Skin epidermis (tissue), 12 donors: ENCODE data around the gene TTBK1.
A peak's percentile ranks its signal among the peaks of the same experiment; 100 is the strongest.

Source experiments
- H3K27ac ChIP-seq, 21 experiments: fragments of 200-600 bp; sonication (generic) in 11 of 21; one replicate each; pipeline ENCODE4 v1.5.0; 2020; ENCODE audit warnings: mild to moderate bottlenecking in 3 of 21, inconsistent platforms in 2 of 21, moderate library complexity in 2 of 21
- H3K4me3 ChIP-seq, 7 experiments: fragments of 200-600 bp; sonication (generic) in 2 of 7; one replicate each; pipeline ENCODE4 v1.5.0; 2020; ENCODE audit warnings: inconsistent platforms in 2 of 7, mild to moderate bottlenecking in 2 of 7, moderate library complexity in 1 of 7

TTBK1 gene

DNA sequence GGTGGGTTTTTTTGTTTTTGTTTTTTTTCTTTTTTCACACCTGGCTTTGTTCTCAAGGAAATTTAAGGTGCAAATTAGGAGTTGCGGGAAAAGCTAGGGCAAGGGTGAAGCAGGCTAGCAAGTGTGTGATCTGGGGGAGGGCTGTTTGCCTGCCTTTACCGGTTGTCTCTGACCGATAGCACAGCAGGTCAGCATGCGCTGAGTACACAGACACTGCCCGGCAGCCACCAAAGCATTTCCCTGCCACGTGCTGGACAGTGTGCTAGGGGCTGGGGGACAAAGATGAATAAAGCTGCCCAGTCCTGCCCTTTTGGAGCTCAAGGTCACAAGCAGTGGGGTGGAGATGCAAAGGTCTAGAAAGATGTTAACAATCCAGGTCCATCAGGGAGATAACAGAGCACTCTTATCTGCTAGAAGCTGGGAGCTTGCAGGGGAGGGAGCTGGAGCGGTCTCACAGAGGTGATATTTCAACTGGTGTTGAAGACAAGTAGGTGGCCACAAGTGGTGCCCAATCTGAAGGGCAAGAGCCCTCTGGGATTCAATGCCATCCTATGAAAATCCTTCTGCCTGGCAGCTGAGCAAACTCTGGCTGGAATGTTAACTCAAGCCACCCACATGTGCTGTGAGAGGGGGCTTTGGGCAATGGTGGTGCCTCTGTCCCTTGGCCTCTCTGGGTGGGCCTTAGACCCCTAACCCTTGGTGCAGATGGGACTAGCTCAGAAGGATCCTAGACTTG lies 24.5 kb downstream of the TTBK1 start:
- Histone ChIP-seq H3K27ac (peak overlapping the region in 2 of 21 experiments; percentile 7 to 21), H3K4me3 (no peak overlapping the region)

DNA sequence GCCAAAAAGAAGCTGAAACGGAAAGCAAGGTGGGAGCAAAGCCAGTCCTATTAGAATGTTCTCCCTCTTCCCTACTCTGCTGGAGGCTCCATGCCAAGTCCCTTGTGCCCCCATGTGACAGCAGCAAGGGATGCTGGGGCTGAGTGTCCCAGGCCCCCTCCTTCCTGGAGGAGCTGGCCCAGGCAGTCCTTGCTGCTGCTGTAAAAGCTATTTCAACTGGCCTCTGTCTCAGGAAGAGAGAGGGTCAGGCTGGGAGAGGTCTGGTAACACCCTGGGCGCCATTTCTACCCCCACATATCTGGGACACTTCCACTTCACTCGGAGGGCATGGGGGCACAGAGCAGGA lies 25.0 kb downstream of the TTBK1 start:
- Histone ChIP-seq H3K4me3 (no peak overlapping the region), H3K27ac (peak overlapping the region in 4 of 21 experiments; percentile 7 to 23 (median 14))

DNA sequence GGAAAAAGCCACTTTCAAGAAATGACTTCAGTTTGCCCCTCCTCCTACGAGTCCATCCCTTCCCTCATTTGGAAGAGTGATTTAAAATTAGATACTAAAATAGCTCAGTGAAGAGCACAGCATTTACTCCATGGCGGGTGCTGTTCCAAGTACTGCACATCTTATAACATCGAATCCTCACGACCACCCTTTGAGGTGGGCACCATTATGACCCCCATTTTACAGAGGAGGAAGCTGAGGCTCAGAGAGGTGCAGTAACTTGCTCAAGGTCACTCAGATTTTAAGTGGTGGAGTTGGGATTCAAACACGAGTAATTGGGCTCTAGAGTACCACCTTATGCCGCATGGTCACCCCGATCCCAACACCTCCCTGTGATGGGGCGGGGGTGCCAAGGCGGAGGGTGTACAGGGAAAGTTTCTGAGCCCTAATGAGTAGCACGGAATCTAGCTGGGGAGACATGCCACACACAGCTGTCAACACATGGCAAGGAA lies 25.5 kb downstream of the TTBK1 start:
- H3K4me3 ChIP-seq: no peak overlapping the region

DNA sequence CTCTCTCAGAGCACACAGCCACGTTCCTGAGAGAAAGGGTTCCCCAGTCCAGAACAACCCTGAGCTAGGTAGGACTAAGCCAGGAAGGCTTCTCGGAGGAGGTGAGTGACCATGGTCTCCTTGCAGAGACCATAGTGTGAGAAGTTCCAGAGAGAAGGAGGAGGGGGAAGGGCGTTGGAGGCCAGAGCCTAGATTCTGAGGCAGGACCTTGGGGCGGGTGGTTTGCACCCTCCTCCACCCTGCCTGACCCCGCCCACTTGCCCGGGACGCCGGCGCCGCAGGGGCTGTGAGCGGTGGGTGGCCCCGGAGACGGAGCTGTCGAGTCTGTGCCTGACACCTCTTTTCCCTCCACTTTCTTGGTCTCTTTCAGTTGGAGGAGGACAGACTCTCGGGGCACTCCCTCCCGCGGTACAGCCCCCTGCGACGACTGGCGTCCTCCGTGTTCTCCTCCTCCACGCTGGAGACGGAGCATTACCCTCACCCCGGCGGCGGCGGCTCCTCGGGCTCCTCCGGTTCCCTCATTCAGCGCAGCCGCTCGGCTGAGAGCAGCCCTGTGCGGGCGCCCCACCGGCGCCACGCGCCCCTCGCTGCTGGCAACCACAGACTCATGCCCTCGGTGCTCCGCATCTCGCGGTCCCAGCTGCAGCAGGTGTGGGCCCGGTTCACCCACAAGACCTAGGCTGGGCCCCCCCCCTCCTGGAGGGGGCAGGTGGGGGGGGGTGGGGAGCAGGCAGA lies 26.2 kb downstream of the TTBK1 start:
- H3K27ac ChIP-seq: peak overlapping the region in 2 of 21 experiments; percentile 10 to 22
- peak overlapping the region in 5 of 7 experiments; percentile 3 to 21 (median 8) for H3K4me3 ChIP-seq

More for the DNA sequence above, 25.5 kb downstream of the TTBK1 start:
- peak overlapping the region in 1 of 21 experiments; percentile 21 for H3K27ac ChIP-seq

DNA sequence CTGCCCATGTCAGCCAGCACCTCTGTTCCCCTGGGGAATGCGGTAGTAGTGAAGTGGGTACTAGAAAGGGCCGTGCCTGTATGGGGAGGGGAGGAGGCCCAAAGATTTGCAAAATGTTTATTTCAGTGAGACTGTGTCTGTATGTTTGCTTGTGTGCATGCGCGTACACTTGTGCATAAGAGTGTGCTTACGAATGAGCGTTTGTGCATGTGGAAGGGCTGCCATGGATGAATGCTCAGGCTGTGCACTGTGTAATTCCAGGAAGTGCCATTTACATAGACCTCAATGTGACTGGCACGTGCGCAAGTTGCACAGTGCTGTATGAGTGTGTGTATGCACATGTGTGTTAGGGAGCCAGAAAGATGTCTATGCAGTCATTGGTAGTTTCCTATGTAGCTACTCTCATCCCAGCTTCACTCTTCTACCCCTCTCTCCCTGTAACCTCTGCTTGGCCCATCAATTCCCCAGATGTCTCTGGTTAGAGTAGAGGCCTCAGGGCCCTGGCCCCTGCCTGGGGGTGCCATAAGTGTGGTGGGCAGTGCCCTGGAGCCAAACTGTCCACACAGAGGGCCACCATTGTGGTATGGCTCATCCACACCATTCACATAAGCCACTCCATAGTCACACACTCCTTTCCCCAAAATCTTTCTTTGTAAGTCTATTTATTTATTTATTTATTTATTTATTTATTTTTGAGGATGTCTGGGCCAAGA lies 28.0 kb downstream of the TTBK1 start:
- no peak overlapping the region for H3K4me3 ChIP-seq
- no peak overlapping the region for H3K27ac ChIP-seq

DNA sequence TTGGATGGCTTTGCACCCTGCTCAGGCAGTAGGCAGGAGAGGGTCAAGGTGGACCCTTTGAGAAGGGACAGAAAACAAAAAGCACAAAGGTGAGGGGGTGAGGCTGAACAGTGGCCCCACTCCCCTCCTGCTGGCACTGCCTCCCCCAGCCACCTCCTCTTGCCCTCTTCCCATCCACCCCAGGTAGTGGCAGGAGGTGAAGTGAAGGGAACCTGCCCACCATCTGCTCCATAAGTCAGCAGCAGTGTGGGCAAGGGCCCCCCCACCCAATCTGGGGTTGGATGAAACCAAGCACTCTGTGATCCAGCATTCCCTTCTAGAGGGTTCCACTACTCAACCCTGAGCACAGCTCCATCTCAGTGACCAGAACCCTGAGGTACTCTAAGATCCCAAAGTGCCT lies 28.7 kb downstream of the TTBK1 start:
- Histone ChIP-seq H3K4me3 (no peak overlapping the region), H3K27ac (no peak overlapping the region)

DNA sequence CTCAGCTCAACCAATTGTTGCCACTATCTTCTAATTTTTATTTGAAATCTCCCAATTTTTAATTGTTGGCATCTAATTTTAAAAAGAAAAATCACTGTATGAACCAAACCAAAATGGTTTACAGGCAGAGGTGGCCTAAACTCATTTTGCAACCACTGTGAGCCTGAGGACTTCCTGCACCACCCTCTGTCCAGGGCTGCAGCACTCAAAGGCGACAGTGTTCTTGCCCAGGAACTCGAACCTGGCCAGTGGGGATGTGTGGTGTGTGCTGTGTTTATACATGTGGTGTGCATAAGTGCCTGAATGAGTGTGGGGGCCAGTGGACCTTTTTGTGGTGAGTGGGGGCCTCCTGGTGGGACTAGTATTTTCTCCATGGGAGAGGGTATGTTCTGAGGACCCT lies 30.4 kb downstream of the TTBK1 start:
- Histone ChIP-seq H3K27ac (no peak overlapping the region), H3K4me3 (no peak overlapping the region)

DNA sequence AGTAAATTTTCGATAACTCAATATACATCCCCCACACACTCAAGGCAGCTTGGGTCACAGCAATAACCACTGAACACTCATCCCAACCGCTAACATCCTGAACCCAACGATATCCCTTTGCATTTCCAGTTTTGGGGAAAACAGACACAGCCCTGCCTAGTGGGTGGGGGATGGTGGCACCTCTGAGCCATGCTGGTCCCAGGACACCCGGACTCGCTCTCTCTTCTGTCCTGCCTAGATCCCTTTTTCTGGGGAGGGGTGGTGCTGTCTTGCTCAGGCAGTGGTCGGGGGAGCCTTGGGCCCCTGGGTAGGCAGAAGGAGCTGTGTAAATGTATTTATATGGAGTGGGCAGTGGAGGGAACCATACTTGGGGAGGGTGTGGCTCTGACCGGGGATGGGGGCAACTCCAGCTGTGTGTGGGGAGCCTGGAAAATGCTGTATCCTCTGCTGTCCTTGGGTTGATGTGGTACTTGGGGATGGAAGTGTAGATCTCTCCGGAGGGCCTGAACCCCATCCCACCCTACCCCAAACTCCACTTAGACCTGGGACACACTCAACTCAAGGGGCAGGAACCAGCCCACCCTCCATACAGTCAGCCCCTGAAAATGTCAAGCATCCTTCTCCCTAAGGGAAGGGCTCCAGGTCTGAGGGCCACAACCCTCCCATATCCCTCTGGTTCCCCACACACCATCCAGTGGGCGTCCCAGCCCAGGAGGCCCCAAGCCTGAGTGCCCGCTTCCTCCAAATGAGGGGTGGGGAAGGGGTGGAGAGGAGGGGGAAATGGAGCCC lies 31.0 kb downstream of the TTBK1 start:
- Histone ChIP-seq H3K4me3 (no peak overlapping the region), H3K27ac (no peak overlapping the region)

DNA sequence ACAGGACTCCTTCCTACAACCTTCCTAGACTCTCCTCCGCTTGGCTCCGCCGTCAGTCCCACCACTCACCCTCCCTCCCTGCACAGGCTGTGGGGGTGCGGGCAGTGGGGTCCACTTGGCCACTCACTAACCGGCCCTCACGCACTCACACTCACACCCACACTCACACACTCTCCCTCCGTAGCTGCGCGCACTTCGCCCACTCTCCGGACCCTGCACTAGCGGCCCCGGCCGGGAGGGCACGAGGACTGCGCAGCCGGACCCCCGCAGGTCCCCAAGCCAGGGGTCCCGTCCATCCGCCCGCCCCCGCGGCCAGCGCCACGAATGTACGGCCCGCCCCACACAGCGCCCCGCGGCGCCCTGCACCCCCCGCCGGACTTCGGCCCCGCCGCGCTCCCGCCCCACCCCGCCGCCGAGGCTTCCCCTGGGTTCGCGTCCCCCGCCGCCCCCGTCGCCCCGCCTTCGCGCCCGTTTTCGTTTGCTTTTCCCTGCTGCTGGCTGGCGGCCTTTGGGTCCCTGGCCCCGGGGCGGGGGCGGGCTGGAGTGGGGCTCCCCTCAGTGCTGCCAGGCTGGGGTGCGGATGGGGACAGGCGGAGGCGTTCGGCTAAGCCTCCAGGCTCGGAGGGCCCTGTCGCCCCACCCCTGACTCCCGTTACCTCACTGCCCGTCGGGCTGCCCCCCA lies 31.8 kb downstream of the TTBK1 start:
- Histone ChIP-seq H3K4me3 (peak overlapping the region; percentile 15 to 44 (median 32)), H3K27ac (peak overlapping the region in 1 of 21 experiments; percentile 20)

DNA sequence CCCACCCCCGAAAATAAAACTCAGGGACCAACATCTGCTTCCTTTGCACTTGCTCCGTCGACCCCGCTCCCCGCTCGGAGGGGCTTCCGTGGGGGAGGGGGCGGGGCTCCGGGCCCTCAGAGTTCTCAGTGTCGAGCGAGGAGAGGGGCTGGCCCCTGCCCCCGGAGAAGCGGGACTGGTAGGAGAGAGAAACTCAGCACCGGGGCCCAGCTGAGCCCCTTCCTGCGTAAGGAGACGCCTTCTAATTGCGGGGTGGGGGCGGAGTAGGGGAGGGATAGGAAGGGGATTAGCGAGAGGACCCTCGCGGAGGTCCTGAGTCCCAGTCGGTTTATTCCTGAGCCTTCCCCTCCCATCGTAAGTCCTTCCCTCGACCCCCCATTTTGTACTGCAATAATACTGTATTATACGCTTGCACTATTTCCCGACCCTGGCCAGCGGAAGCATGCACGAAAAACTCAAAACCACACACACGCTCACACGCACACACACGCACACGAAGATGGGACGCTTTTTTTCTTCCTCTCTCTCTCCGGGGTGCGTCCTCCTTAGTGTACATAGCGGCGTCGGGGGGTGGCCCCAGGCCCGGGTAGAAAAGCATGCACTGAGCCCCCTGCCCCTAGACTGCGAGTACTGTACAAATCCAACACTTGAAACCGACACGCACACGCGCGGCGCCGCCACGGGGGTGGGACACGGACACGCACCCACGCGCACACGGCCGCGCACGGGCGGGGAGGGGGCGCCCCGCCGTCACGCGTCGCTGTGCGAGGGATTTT lies 32.7 kb downstream of the TTBK1 start:
- H3K27ac ChIP-seq: no peak overlapping the region

DNA sequence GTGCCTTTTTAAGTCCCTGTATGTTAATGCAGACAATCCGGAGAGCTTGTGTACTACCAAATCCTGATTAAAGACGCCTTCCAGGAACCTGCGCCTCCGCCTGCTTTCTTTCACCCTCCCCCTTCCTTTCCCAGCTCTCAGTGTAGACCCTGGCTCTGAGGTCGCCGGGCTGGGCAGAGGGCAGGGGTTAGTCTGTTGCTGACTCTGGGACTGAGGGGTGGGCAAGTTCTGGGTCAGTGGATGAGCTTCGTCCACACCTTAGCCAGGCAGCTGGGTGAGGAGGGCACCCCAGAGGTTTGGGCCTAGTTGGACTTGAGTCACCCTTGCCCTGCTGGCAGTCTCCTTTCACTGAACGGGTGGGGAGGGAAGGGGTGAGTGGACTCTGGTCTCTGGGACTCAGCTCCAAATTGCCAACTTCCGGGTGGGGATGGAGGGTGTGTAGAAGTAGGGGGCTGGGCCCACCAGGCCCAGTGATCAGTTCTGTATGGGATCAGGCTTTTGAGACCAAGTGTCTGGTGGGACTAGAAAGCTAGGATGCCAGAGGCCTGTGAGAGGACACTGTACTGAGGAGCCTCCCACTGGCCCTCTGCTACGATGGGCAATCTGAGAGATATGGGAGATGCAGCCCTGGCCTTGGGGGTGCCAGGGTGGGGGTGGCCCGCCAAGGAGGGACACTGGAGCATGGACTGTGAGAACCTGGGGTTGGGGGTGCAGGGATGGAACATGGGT lies 33.5 kb downstream of the TTBK1 start:
- Histone ChIP-seq H3K27ac (no peak overlapping the region), H3K4me3 (peak overlapping the region in 1 of 7 experiments; percentile 32)

More for the DNA sequence above, 32.7 kb downstream of the TTBK1 start:
- H3K4me3 ChIP-seq: peak overlapping the region; percentile 15 to 44 (median 32)

DNA sequence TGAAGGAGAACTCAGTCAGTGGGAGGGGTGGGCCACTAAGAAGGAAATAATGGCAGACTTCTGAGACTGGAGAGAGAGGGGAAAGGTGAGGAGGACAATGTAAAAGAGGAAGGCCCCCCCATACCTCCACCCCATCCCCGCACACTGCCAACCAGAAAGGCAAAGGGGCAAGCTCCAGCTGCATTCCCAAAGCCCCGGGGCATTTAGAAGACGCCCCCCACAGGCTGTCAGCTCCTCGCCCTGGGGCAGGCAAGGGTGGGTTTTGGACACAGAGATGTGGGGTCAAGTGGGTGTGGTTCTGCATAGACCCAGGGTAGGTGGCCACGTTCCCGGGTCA lies 34.0 kb downstream of the TTBK1 start:
- Histone ChIP-seq H3K4me3 (no peak overlapping the region), H3K27ac (no peak overlapping the region)

DNA sequence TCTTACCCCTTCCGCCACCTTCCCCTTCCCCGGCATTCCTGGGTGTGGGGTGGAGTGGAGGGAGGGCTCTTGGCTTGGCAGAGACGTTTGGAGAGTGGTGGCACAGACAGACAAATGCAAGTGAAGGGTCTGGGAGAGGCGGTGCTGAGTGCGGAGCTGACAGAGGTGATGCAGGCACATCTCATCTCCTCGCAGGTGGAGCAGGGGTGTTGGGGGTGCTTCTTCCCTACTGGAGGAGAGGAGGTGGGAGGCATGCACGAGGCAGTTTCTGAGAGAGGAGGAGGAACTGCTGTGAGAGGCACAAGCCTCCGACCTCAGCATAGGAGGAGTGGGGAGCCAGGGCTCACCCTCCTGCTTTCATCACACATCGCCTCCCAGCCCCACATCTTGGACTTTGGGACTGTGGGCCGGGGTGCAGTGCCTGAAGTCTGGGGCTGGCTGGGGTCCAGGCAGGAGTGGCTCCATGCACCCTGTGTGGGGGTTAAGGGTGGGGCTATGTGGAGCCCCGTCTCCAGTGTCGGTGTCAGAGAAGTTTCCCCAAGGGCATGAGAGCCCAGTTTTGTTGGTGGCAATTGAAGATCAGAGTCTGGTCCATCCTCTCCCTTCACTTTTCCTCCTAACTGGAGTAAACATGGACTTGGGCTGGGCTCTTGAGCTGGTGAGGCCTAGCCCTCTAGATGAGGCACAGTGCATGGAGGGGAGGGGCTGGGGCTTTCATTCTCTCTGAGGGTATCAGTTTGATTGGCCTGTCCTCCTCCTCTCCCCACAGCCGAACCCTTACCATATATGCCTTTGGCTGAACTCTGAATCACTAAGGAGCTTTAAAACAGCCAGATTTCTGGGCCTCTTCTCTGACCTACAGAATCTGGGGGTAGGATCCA lies 34.6 kb downstream of the TTBK1 start:
- Histone ChIP-seq H3K4me3 (no peak overlapping the region), H3K27ac (no peak overlapping the region)

DNA sequence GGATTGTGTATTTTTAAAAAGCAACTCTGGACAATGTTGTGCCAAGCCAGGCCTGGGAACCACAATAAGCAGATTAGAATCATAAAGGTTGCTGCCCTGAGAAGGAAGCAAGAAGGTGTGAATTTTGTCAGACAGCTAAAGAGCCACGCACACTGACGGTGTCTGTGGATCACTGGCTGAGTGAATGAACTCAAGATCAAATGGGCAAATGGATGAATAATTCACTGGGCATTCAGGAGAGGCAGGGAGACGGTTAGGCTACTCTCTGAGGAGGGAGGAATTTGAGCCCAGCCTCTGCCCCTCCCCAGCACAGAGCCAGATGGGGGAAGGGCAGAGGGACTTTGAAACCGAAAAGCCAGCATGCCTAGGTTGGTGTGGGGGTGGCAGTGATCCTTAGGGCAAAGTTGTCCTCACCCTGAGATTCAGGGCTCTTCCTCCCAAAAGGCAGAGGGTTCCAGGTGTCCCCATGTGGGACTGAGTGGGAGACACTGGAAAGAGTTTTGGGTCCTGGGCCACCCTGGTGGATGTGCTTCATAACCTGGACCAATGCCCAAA lies 35.3 kb downstream of the TTBK1 start:
- H3K27ac ChIP-seq: no peak overlapping the region
- H3K4me3 ChIP-seq: no peak overlapping the region

DNA sequence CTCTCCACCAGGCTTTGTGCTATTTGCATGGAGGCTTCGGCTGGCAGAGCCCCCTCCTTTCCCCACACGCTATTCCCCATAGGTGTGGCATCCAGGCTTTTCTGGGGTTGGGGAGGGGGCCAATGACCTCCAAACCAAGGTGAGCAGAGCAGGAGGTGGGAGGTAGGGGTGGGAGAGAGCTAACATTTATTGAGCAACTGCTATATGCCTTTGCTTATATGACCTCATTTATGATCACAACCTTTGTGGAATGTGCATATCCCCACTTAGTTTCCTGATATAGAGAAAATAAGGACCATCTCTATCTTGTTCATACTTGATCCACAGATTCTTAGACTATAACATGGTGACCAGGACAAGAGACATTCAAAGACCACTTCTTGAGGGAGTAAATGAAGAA lies 37.0 kb downstream of the TTBK1 start:
- H3K4me3 ChIP-seq: no peak overlapping the region
- H3K27ac ChIP-seq: no peak overlapping the region

DNA sequence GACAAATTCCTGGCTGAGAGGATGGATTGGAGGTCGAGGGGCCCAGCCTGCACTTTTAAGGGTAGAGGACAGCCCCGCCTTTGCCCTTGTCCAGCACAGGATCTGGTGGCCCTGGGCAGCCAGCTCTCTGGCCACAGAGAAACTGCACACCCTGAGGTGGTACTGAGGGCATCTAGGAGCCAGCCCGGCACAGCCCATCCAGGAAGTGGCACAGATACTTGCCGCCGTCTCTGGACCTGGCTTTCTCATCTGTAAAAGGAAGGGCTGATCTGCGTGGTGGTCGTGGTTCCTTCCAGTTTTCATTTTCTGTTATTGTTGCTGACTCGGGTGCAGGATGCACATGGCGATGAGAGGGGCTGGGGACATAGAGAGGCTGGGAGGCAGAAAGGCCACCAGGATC lies 38.8 kb downstream of the TTBK1 start:
- no peak overlapping the region for H3K4me3 ChIP-seq
- H3K27ac ChIP-seq: no peak overlapping the region
